Ovary (tissue), 9 donors: Measurements from ENCODE around the gene SPDYA. TPM values are rescaled to one million over a fixed set of nuclear protein-coding genes. Genes with fewer than 3 reads are reported as not detected.
A peak's percentile ranks its signal among the peaks of the same experiment; 100 is the strongest.

Source experiments
- DNase-seq, 5 donors: peaks; one replicate each; pipeline ENCODE4 v3.0.0-alpha.2; 2019 to 2020
- H3K27ac ChIP-seq, 2 donors: fragments of 200-600 bp; one replicate each; pipeline versions ENCODE4 v1.5.1 to v1.8.0; 2019 to 2022
- H3K27me3 ChIP-seq: fragments of 200-600 bp; one replicate; pipeline ENCODE4 v1.8.0; 2022
- H3K36me3 ChIP-seq: fragments of 200-600 bp; sonication (generic); one replicate; pipeline ENCODE4 v1.5.1; 2019
- H3K4me1 ChIP-seq: one replicate; pipeline ENCODE4 v1.8.1; 2013; ENCODE audit warnings: mild to moderate bottlenecking, moderate library complexity; ENCODE audit not compliant: insufficient read depth
- H3K4me3 ChIP-seq: fragments of 200-600 bp; sonication (generic); one replicate; pipeline ENCODE4 v1.5.1; 2017
- H3K9me3 ChIP-seq, 2 donors: fragments of 200-600 bp in 1 of 2; sonication (generic) in 1 of 2; one replicate each; pipeline versions ENCODE4 v1.5.1 to v1.8.1; 2013 to 2019; ENCODE audit warnings: mild to moderate bottlenecking in 1 of 2, moderate library complexity in 1 of 2
- CTCF ChIP-seq, 3 donors: fragments of 450-650 bp in 2 of 3; fragments of 200-600 bp in 1 of 3; IDR thresholded peaks; one replicate each; pipeline versions ENCODE4 v1.5.1 to v1.8.0; 2016 to 2022; ENCODE audit warnings: antibody characterized with exemption in 3 of 3, mild to moderate bottlenecking in 1 of 3
- EP300 ChIP-seq: sonication (generic); formaldehyde crosslinking; IDR thresholded peaks from one replicate; pipeline ENCODE4 v1.6.1; 2017; ENCODE audit warnings: antibody characterized with exemption
- POLR2A ChIP-seq: fragments of 450-650 bp; IDR thresholded peaks from one replicate; pipeline ENCODE4 v1.6.1; 2017; ENCODE audit warnings: antibody characterized with exemption, mild to moderate bottlenecking, moderate library complexity
- WGBS, 3 donors: extraction: QIAGEN DNeasy Blood & Tissue Kit in 1 of 3; methylation state at CpG; one replicate each; pipeline versions ENCODE4 v1.1.5 to v1.1.7; 2013 to 2017; 5-methylcytosine and 5-hydroxymethylcytosine counted together
- intact Hi-C, 4 donors: fragments of 100-400 bp; cut with DNase I; formaldehyde crosslinking; loops; one replicate each; pipeline versions ENCODE4 v1.11.0 to v1.15.1; 2022 to 2023
- polyA plus RNA-seq, 2 donors: library from polyadenylated mRNA; stranded (reverse); fragments of 200-250 nt in 1 of 2; fragments of 350-450 nt in 1 of 2; fragmentation: Illumina TruSeq in 1 of 2; extraction: RNeasy Lipid Tissue Mini Kit (QIAGEN cat#74804) in 1 of 2; gene quantifications; one replicate each; pipeline ENCODE4 v1.2.3, GENCODE V29; 2013 to 2014
- total RNA-seq, 7 donors: library from RNA; depleted of rRNA in 2 of 7; stranded (reverse); fragments of >200 nt in 2 of 7; fragmentation: NEBNext Ultra II Directional in 3 of 7; extraction: Animal tissue kit (Norgen Biotek cat#: 25700) in 3 of 7; gene quantifications; one replicate each; pipeline versions ENCODE4 v1.1.0 to v1.2.4, GENCODE V29; 2016 to 2023
- donor health status: DM: no; HTN: no; CAD: no; lungs with moderate emphysema.
- donor health status: DM: no; HTN: no; CAD: no.
- donor health status: Bipolar disorder and iron deficiency.
- donor health status: DM: yes; HTN: yes; CAD: no.
- donor health status: DM: no; HTN: no; CAD: no.
- donor health status: DM: yes; HTN: yes; CAD: no.

SPDYA gene
- total and polyA plus RNA-seq, 9 donors = 0.13 to 4.3 (median 0.94) TPM

- TF ChIP-seq POLR2A (no peak), CTCF (IDR thresholded peaks at IDR 0.05) (no peak), EP300 (no peak)
- DNase-seq = no peak
- no peaks in the 10 kb centered on the region for H3K4me1 ChIP-seq
- WGBS, 3 donors = 53 to 63% (median 62%) methylated on average over 4 of the region's 4 CpGs
- intact Hi-C loops = loop anchor here in 1 of 4 donors (5.0 kb wide), 1 partner anchor 134 kb away; no protein-coding TSS in a partner anchor
- H3K9me3 ChIP-seq = no peaks in the 10 kb centered on the region
- H3K27me3 ChIP-seq = no peaks in the 10 kb centered on the region
- no peaks in the 10 kb centered on the region for H3K36me3 ChIP-seq
- no peak overlapping the region for H3K27ac ChIP-seq
- no peak overlapping the region for H3K4me3 ChIP-seq
These were observed 14.0 kb upstream of the SPDYA start for GRCh38 chr2:28796620-28797019.

GRCh38 chr2:28801726-28802125 is 8.9 kb upstream of the SPDYA start:
- TF ChIP-seq CTCF (IDR thresholded peaks at IDR 0.05) (no peak), POLR2A (no peak), EP300 (no peak)
- no peaks in the 10 kb centered on the region for H3K36me3 ChIP-seq
- H3K27me3 ChIP-seq = no peaks in the 10 kb centered on the region
- no peak overlapping the region for H3K27ac ChIP-seq
- no peak overlapping the region for H3K4me3 ChIP-seq
- intact Hi-C loops = no loop called here
- no peaks in the 10 kb centered on the region for H3K9me3 ChIP-seq
- no peak for DNase-seq
- 82 to 86% (median 85%) methylated on average over 3 of the region's 3 CpGs for WGBS, 3 donors
- H3K4me1 ChIP-seq = no peaks in the 10 kb centered on the region

- 32 to 35% (median 34%) methylated on average over 4 of the region's 4 CpGs for WGBS, 3 donors
- Histone ChIP-seq H3K36me3 (no peaks in the 10 kb centered on the region), H3K27ac (no peak overlapping the region), H3K9me3 (no peaks in the 10 kb centered on the region), H3K4me3 (no peak overlapping the region), H3K4me1 (no peaks in the 10 kb centered on the region), H3K27me3 (no peaks in the 10 kb centered on the region)
- DNase-seq = peak in 1 of 5 donors; percentile 50
- intact Hi-C loops = no loop called here
- TF ChIP-seq EP300 = no peak
- no peak for TF ChIP-seq CTCF (IDR thresholded peaks at IDR 0.05)
- no peak for TF ChIP-seq POLR2A
These were observed 7.6 kb upstream of the SPDYA start for GRCh38 chr2:28802975-28803429.

GRCh38 chr2:28809927-28810326 is 707 bp upstream of the SPDYA start:
- Histone ChIP-seq H3K4me3 (no peak overlapping the region), H3K9me3 (no peaks in the 10 kb centered on the region)
- intact Hi-C loops = no loop called here

More at GRCh38 chr2:28809927-28810326, 707 bp upstream of the SPDYA start:
- H3K27ac ChIP-seq = no peak overlapping the region
- DNase-seq = no peak
- TF ChIP-seq POLR2A (no peak), EP300 (no peak), CTCF (IDR thresholded peaks at IDR 0.05) (no peak)
- no peaks in the 10 kb centered on the region for H3K4me1 ChIP-seq
- H3K27me3 ChIP-seq = no peaks in the 10 kb centered on the region
- no peaks in the 10 kb centered on the region for H3K36me3 ChIP-seq
- 55 to 60% (median 59%) methylated on average over 10 of the region's 10 CpGs for WGBS, 3 donors
